GM12801 (cell line): ENCODE results near the gene ZNFX1.

Source experiments
- CTCF ChIP-seq: IDR thresholded peaks from one replicate; pipeline ENCODE4 v1.5.1; 2011; ENCODE audit warnings: control low read depth; ENCODE audit not compliant: insufficient read length; ENCODE audit errors: extremely low read depth

The ZNFX1 gene

GRCh38 chr20:49252556-49253350 lies 25.1 kb downstream of the ZNFX1 start:
- TF ChIP-seq CTCF, result no peak

GRCh38 chr20:49248879-49249665 lies 28.8 kb downstream of the ZNFX1 start:
- TF ChIP-seq CTCF, result no peak

GRCh38 chr20:49248301-49248700 lies 29.6 kb downstream of the ZNFX1 start:
- no peak for TF ChIP-seq CTCF

GRCh38 chr20:49247792-49248191 lies 30.1 kb downstream of the ZNFX1 start:
- TF ChIP-seq CTCF, result no peak

GRCh38 chr20:49247169-49247723 lies 30.6 kb downstream of the ZNFX1 start:
- TF ChIP-seq CTCF, result no peak

- TF ChIP-seq CTCF, result no peak
Measured at GRCh38 chr20:49245921-49246740, 31.7 kb downstream of the ZNFX1 start.

GRCh38 chr20:49237531-49237930 lies 40.3 kb downstream of the ZNFX1 start:
- no peak for TF ChIP-seq CTCF
